Measurements from ENCODE around the gene METAP1D.

The METAP1D gene

DNA sequence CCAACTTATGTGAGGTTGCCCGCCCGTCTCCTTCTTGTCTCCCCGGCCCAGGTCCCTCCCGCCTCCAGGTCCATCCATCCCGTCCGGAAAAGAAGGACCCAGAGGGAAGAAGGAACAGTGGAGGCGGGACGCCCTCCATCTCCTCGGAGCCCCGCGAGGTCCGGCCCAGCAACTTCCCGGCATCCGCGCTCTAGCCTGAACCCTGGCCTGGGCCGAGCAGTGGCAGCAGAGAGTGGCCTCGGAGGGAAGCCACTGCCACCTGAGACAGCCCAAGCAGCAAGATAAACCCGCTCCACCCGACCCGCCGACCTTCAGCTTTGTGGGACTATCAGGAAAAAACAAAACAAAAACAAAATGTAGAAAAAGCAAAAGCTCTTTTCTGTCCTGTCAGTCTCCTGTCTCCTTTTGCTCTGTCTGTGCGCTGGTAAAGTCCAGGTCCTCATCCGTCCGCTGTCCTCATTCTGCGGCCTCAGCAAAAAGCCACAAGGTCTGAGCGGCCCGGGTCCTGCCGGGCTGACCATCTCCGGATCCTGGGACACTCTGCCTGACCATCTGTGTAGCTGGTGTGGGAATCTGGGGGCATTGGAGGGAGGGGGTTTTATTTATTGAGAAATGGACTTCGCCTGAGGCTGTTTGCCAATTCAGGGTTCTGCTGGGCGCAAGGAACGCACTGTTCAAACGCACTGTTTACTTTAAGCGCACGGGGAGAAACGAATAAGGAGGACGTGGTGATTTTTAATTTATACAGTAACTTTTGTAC, 88.7 kb downstream of the METAP1D start:
- Mint-ChIP-seq H3K27me3 (peaks cover 98% of the 10 kb centered on the region), H3K36me3 (ENCODE audit: insufficient read depth) (peaks cover 48% of the 10 kb centered on the region), H3K4me1 (peaks cover 41% of the 10 kb centered on the region), H3K9me3 (no peaks in the 10 kb centered on the region), H3K4me3 (peak overlapping the region; percentile 73), H3K27ac (ENCODE audit: low read depth) (peak overlapping the region; percentile 73)
- DNase-seq (ENCODE audit: low spot score in 2 of 2) (no peak), ATAC-seq (replicated peaks; ENCODE audit: extremely low read depth, poor library complexity, severe bottlenecking) (no peak)

DNA sequence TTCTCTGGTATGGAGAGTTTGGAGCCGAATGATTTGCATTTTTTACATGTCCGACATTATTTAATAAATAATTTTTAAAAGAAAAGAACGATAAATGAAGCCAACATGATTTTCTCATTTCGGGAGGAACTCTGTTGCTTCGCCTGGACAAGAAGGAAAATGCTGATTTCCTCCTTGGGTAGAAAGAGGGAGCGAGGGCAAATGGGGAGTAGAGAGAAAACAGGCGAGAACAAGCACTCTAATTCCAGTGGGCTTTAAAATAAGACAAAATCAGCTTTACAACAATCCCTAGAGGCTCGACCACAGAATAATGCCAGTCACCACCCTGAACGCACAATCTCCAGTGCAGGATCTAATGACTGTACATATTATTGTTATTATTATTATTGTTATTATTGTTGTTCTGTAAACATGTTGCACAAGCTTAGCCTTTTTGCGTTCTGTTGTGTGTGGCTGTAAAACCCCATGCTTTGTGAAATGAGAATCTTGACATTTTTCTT, 89.3 kb downstream of the METAP1D start:
- DNase-seq (ENCODE audit: low spot score in 2 of 2): no peak
- peaks cover 41% of the 10 kb centered on the region for H3K4me1 Mint-ChIP-seq
- H3K4me3 Mint-ChIP-seq: no peak overlapping the region
- peaks cover 44% of the 10 kb centered on the region for H3K36me3 Mint-ChIP-seq (ENCODE audit: insufficient read depth)
- no peak for ATAC-seq (replicated peaks; ENCODE audit: extremely low read depth, poor library complexity, severe bottlenecking)
- no peaks in the 10 kb centered on the region for H3K9me3 Mint-ChIP-seq
- peak overlapping the region; percentile 73 for H3K27ac Mint-ChIP-seq (ENCODE audit: low read depth)
- H3K27me3 Mint-ChIP-seq: peaks cover 98% of the 10 kb centered on the region

DNA sequence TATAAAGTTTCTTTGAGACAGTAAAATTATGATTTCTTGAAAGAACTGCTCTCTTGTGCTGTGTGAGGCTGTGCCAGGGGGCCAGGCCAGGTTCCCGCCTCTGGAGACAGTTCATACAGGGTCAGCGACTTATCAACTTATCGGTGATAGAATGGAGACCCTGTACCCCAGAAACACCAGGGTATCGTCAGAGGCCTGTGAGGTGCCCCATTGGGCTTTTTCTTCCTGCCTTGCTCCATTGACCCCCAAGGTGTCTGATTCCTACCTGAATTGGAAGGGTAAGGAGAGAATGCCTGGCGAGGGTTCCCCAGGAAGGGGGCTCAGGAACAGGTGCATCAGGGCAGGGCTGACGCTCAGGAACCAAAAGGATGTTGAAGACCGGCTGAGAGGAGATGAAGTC, 89.9 kb downstream of the METAP1D start:
- peaks cover 43% of the 10 kb centered on the region for H3K36me3 Mint-ChIP-seq (ENCODE audit: insufficient read depth)
- H3K4me3 Mint-ChIP-seq: no peak overlapping the region
- no peak for DNase-seq (ENCODE audit: low spot score in 2 of 2)
- H3K27ac Mint-ChIP-seq (ENCODE audit: low read depth): no peak overlapping the region
- H3K9me3 Mint-ChIP-seq: no peaks in the 10 kb centered on the region
- H3K27me3 Mint-ChIP-seq: peaks cover 95% of the 10 kb centered on the region
- ATAC-seq (replicated peaks; ENCODE audit: extremely low read depth, poor library complexity, severe bottlenecking): no peak
- H3K4me1 Mint-ChIP-seq: peaks cover 36% of the 10 kb centered on the region

DNA sequence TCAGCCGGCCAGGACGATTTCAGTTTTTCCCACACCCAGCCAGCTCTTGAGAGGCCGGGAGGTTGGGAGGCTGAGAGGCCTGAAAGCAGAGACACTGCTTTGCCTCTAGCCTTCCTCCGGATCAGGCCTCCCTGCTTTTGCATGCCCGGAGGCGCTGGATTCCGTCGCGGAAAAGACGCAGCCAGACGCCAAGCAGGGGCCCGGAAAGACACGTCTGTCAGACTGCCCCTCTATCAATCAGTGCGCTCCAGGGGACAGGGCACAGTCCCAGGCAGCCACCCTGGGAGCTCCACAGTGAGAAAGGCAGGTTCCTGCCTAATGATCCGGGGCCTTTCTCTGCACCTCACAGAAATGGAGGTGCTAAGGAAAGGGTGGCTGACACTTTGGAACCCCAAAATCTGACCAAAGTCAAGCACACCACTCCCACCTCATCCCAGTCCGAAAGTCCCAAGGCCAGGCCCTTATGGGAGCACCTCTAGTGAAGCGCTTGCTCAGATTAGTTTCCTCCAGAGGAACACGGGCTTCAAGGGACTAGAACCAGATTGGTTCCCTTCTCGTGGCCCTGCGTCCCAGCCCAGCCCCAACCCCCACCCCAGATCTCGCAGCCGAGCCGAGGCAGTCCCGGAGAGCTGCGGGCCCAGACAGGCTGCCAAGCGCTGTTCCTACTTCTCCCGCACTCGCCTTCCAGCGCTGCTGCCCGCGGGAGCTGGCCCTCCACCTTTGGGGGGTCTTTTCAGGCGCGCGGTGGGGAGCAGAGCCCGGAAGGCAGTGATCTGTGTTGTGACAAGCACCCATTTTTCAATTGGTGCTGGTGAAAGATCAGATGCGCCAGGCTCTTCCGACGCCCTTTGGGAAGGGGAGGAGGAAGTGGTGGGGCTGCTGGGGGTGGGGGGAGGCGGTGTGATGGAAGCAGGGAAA, 90.5 kb downstream of the METAP1D start:
- Mint-ChIP-seq H3K4me1 (peaks cover 32% of the 10 kb centered on the region), H3K27me3 (peaks cover 93% of the 10 kb centered on the region), H3K4me3 (no peak overlapping the region), H3K9me3 (no peaks in the 10 kb centered on the region), H3K27ac (ENCODE audit: low read depth) (peak overlapping the region; percentile 22), H3K36me3 (ENCODE audit: insufficient read depth) (peaks cover 40% of the 10 kb centered on the region)
- ATAC-seq (replicated peaks; ENCODE audit: extremely low read depth, poor library complexity, severe bottlenecking) (no peak), DNase-seq (ENCODE audit: low spot score in 2 of 2) (no peak)

DNA sequence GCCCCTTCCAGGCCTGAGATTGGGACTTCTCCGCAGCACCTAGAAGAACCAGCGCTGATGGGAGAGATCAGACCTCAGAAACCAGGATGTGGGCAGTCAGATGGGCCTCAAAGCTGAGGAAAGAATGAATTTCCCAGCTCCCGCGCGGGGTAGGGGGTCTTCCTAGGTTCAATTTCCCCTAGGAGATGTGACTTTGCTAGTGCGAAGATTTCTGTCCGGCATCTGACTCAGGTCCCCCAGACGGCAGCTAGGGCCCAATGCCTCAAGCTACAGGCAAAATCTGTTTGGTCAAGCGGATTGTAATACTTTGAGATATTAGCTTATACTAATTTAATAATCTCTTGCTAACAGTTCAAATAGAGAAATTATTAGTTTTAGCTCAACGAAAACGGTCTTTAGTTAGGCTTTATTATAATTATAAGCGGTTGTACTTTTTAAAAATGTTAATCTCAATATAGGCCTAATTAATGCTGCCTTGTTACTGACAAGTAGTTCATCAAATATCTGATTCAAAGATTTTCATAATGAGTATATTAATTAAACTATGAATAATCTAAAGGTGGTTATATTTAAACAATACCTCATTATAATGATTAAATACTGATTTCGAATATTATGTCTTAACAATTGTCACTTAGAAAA, 91.4 kb downstream of the METAP1D start:
- peaks cover 93% of the 10 kb centered on the region for H3K27me3 Mint-ChIP-seq
- no peaks in the 10 kb centered on the region for H3K9me3 Mint-ChIP-seq
- H3K4me3 Mint-ChIP-seq: no peak overlapping the region
- DNase-seq (ENCODE audit: low spot score in 2 of 2) (no peak), ATAC-seq (replicated peaks; ENCODE audit: extremely low read depth, poor library complexity, severe bottlenecking) (no peak)
- no peak overlapping the region for H3K27ac Mint-ChIP-seq (ENCODE audit: low read depth)
- peaks cover 42% of the 10 kb centered on the region for H3K36me3 Mint-ChIP-seq (ENCODE audit: insufficient read depth)
- peaks cover 32% of the 10 kb centered on the region for H3K4me1 Mint-ChIP-seq

DNA sequence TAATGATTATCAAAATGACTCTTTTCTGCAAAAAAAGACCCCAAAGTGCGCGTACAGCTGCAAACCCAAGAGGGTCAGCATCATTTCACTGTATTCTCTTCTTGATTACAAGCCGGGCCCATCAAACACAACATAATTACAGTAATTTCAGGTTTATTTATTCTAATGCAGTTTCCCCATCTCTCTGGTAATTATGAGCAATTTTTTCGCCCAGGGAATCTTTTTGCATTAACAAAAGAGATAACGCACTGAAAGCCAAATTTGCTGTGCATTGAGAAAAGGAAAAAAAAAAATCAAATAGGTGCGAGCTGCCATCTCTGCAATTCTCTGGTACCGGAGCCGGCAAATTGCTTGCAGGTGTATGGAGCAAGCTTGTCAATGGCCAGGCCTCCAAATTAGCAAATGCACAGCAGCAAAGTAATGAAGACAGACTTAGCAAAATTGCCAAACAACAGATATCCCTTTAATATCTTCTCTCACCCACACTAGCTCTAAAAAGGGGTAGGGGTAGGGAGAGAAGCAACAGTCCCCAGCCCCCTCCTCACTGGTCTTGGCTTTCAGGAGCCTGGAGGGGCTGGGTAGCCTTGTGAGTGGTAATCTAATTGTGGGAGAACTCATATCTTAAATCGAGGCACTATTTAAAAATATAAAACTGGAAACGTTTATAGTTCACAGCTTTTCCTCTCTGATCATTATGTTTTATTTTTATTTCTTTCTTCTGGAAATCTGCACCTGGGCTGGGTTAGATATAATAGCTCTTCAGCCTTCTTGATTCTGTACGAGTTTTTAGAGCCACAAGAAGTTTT, 92.2 kb downstream of the METAP1D start:
- Mint-ChIP-seq H3K4me3 (no peak overlapping the region), H3K27me3 (peaks cover 93% of the 10 kb centered on the region), H3K9me3 (no peaks in the 10 kb centered on the region), H3K36me3 (ENCODE audit: insufficient read depth) (peaks cover 35% of the 10 kb centered on the region), H3K4me1 (peaks cover 41% of the 10 kb centered on the region), H3K27ac (ENCODE audit: low read depth) (no peak overlapping the region)
- ATAC-seq (replicated peaks; ENCODE audit: extremely low read depth, poor library complexity, severe bottlenecking) (no peak), DNase-seq (ENCODE audit: low spot score in 2 of 2) (no peak)

DNA sequence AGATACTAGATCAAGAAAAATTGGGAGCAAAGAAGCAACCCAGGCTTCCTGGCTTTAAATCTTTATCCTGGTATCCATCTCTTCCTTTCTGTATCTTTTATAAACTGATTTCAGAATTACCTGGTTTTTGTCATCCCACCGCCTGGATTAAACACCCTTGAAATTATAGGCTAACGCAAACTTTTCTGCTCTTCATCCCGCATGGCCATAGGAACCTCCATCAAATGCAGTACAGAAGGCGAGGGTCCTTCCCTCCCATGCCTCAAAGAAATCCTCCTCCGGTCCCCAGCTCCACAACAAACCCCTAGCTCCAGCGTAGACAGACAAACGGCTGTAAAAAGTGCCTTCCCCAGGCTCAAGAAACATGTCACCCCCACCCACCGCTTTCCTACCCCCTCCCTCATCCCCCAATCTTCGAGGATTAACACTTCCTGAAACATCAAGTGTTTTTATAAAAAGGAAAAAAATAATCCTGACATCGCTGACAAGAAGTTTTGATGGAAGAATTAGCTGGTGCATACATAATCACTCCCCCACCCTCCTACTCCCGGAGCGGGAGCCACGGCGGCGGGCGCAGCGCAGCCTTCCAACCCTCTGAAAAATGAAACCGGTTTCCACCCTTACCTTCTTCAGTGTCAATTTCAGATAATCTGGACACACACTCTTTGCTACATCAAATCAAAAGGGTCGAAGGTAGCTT, 93.1 kb downstream of the METAP1D start:
- Mint-ChIP-seq H3K27me3 (peaks cover 93% of the 10 kb centered on the region), H3K4me3 (no peak overlapping the region), H3K27ac (ENCODE audit: low read depth) (no peak overlapping the region), H3K9me3 (no peaks in the 10 kb centered on the region), H3K36me3 (ENCODE audit: insufficient read depth) (peaks cover 27% of the 10 kb centered on the region), H3K4me1 (peaks cover 35% of the 10 kb centered on the region)
- DNase-seq (ENCODE audit: low spot score in 2 of 2) (no peak), ATAC-seq (replicated peaks; ENCODE audit: extremely low read depth, poor library complexity, severe bottlenecking) (no peak)

DNA sequence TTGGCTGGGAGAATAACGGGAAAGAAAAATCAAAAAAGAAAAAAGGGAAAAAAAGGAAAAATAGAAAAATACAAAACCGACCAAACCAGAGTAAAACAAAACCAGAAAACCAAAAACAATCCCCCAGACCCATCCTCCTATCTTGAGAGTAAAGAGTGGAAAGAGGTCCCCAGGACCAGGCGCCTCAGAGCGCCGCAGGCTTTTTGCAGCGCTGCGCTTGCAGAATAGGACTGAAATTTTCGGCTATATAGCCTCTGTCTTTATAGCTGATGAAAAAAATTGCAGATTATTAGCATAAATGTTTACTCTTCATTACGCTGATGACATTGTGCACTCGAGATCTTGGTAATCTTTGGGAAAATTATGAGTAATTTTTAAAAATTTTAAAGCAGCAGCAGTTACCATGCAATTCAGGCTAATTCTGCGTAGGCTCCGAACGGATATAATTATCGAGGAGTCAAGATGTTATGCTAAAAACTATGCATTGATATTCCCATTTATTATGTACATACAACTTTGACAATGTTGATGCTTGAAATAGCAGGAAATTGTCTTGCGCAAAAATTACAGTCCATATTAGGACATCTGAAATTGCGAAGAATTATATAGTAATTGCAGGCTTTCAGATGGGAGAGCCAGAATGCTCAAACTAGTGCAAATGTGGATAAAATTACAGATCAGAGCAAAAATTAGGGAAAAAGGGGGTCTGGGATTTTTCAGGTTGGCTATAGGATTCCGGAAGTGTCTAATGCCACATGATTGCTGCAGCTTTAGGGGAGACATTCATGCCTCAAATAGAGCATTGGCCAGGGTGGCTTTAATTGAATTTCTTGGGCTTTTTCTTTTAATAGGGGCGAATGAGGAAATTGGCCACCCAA, 93.9 kb downstream of the METAP1D start:
- H3K4me3 Mint-ChIP-seq: peak overlapping the region; percentile 31
- ATAC-seq (replicated peaks; ENCODE audit: extremely low read depth, poor library complexity, severe bottlenecking) (no peak), DNase-seq (ENCODE audit: low spot score in 2 of 2) (no peak)
- H3K27me3 Mint-ChIP-seq: peaks cover 93% of the 10 kb centered on the region
- peaks cover 24% of the 10 kb centered on the region for H3K36me3 Mint-ChIP-seq (ENCODE audit: insufficient read depth)
- H3K9me3 Mint-ChIP-seq: no peaks in the 10 kb centered on the region
- H3K4me1 Mint-ChIP-seq: peaks cover 40% of the 10 kb centered on the region
- no peak overlapping the region for H3K27ac Mint-ChIP-seq (ENCODE audit: low read depth)

DNA sequence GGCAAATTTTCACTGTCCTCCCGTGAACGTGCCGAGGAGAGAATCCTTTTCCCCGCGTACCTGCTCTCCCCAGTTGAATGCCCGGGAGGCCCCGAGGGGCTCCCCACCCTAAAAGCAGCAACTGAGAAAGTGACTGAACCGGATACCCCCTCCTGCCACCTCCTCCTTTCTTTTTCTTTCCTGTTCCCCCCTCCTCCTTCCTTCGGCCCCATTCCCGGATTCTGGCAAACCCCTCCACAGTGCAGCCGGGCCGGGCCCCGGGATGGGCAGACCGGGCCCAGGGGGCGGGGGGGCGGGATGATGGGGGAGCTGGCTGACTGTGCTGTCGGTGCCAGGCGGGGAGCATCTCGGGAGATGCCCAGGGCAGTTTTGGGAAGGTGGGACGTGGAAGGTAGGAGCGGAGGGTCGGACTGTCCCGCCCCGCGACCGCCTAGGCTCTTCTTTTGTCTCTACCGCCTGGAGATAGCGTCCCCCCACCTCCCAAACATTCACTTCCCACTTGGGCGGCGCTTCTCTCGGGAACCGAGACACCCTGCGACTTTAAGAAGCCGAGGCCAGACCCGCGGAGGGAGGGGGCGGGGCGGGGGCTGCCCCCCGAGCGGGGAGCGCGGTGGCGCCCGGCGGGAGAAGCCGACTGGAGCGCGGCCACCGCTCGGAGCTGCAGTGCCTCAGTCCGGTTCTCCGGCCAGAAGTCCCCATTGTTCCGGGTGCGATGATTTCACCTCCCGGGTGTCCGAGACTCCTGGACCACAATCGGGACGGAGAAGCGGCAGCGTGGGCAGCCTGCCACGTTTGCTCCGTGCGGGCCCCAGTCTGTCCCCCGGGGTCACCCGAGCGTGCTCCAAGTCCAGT, 94.8 kb downstream of the METAP1D start:
- peaks cover 42% of the 10 kb centered on the region for H3K4me1 Mint-ChIP-seq
- no peaks in the 10 kb centered on the region for H3K9me3 Mint-ChIP-seq
- ATAC-seq (replicated peaks; ENCODE audit: extremely low read depth, poor library complexity, severe bottlenecking) (no peak), DNase-seq (ENCODE audit: low spot score in 2 of 2) (no peak)
- H3K4me3 Mint-ChIP-seq: peak overlapping the region; percentile 77
- H3K36me3 Mint-ChIP-seq (ENCODE audit: insufficient read depth): peaks cover 24% of the 10 kb centered on the region
- H3K27me3 Mint-ChIP-seq: peaks cover 90% of the 10 kb centered on the region
- H3K27ac Mint-ChIP-seq (ENCODE audit: low read depth): no peak overlapping the region

DNA sequence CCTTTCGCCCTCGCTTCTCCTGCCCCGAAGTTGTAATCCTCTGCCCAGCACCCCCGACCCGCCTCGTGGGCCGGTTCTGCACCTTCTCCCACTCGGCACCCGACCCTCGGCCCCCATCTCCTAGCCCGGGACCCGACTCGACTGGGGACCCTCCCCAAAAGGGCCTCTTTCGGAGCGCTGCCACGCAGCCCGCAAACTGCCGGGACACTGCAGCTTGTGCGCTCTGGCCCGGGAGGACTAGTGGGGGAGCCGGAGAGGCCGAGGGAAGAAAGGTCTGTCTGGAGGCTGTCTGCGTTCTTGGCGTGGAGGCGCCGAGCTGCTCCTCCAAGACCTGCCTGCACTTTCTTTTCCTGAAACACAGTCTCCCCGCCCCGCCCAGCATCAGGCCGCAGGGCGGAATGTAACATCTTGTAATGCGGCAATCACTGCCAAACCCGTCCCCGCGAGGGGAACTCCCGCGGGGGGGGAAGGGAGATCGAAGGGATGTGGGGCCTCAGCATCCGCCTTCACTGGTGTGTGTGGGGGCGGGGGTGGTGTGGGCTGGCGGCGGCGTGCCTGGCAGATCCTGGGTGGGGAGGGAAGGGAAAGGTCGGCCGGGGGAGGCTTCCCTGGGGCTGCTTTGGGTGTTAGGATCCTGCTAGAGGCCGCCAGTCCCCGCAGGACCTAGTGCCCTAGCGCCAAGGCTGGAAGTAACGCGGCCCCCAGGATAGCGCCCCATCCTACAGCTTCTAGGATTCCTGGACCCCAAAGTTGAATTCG, 95.6 kb downstream of the METAP1D start:
- Mint-ChIP-seq H3K27me3 (peaks cover 83% of the 10 kb centered on the region), H3K27ac (ENCODE audit: low read depth) (peak overlapping the region; percentile 71), H3K4me3 (peak overlapping the region; percentile 77), H3K4me1 (peaks cover 42% of the 10 kb centered on the region), H3K9me3 (no peaks in the 10 kb centered on the region), H3K36me3 (ENCODE audit: insufficient read depth) (peaks cover 23% of the 10 kb centered on the region)
- ATAC-seq (replicated peaks; ENCODE audit: extremely low read depth, poor library complexity, severe bottlenecking) (peak; percentile 91), DNase-seq (ENCODE audit: low spot score in 2 of 2) (peak in 1 of 2 donors; percentile 80)
